Epithelial cell of proximal tubule (primary cell): ENCODE measurements around the gene NAPB. TPM values are rescaled to one million over a fixed set of nuclear protein-coding genes. Genes with fewer than 3 reads are reported as not detected.

Experiments
- DNase-seq: peaks from one replicate; pipeline ENCODE4 v3.0.0-alpha.2; 2011; ENCODE audit warnings: low read depth
- H3K4me3 ChIP-seq: 2 replicates; pipeline ENCODE4 v1.5.1; 2011; ENCODE audit warnings: low read depth, mild to moderate bottlenecking, low read length
- CTCF ChIP-seq: conservative IDR thresholded peaks from 2 replicates; pipeline ENCODE4 v1.5.1; 2012; ENCODE audit warnings: low read depth, mild to moderate bottlenecking, low read length
- total RNA-seq: library from RNA; depleted of rRNA; stranded (reverse); fragments of >200 nt; gene quantifications from 2 replicates; pipeline ENCODE4 v1.2.3, GENCODE V29; 2015

NAPB gene
- total RNA-seq, 1 donor from 2014 or later, result 3.3 TPM

GRCh38 chr20:23396950-23397627, 24.2 kb downstream of the NAPB start:
- no peak for DNase-seq

GRCh38 chr20:23393996-23394775, 27.1 kb downstream of the NAPB start:
- TF ChIP-seq CTCF, result no peak
- DNase-seq, result no peak
- H3K4me3 ChIP-seq, result no peak overlapping the region

More at GRCh38 chr20:23396950-23397627, 24.2 kb downstream of the NAPB start:
- TF ChIP-seq CTCF, result no peak
- no peak overlapping the region for H3K4me3 ChIP-seq

GRCh38 chr20:23391707-23392310, 29.5 kb downstream of the NAPB start:
- TF ChIP-seq CTCF, result no peak
- no peak for DNase-seq
- H3K4me3 ChIP-seq, result no peak overlapping the region

GRCh38 chr20:23390091-23390774, 31.1 kb downstream of the NAPB start:
- H3K4me3 ChIP-seq, result no peak overlapping the region
- no peak for DNase-seq
- no peak for TF ChIP-seq CTCF

- no peak for DNase-seq
- no peak overlapping the region for H3K4me3 ChIP-seq
- TF ChIP-seq CTCF, result no peak
These were observed 34.2 kb downstream of the NAPB start for GRCh38 chr20:23387118-23387443.

GRCh38 chr20:23386304-23387117, 34.8 kb downstream of the NAPB start:
- DNase-seq, result no peak
- no peak for TF ChIP-seq CTCF
- no peak overlapping the region for H3K4me3 ChIP-seq
